Thyroid gland (tissue), 4 donors: Measurements from ENCODE around the gene TMEM31.

ENCODE experiments used
- POLR2A ChIP-seq, 2 donors: fragments of 450-650 bp; IDR thresholded peaks; one replicate each; pipeline ENCODE4 v1.6.1; 2017; ENCODE audit warnings: antibody characterized with exemption in 2 of 2, mild to moderate bottlenecking in 2 of 2, moderate library complexity in 1 of 2
- TF ChIP-seq, protein P1 (sequence below), 6 experiments: fragments of 200-600 bp in 3 of 6; fragments of 450-650 bp in 3 of 6; sonication (generic) in 3 of 6; IDR thresholded peaks; one replicate each; pipeline ENCODE4 v1.5.1; 2016 to 2019; ENCODE audit warnings: antibody characterized with exemption in 6 of 6, mild to moderate bottlenecking in 2 of 6, inconsistent platforms in 1 of 6, moderate library complexity in 1 of 6

DNA sequence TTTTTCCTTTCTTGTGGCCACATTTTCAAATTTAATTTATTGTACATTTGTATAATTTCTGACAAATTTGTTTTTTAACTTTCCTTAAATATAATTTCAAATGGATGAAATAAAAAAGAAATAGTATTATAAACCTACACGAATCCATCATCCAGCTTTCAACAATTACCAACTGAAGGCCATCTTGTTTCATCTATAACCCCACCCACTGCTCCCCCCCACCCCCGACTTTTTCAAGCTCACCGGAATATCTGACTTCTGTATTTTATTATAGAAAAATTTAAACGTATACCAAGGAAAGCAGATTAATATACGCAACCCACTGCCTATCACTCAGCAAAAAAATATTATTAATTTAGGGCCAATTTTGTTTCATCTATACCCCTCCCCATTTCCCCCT lies 25.3 kb upstream of the TMEM31 start:
- TF ChIP-seq, protein P1, sequence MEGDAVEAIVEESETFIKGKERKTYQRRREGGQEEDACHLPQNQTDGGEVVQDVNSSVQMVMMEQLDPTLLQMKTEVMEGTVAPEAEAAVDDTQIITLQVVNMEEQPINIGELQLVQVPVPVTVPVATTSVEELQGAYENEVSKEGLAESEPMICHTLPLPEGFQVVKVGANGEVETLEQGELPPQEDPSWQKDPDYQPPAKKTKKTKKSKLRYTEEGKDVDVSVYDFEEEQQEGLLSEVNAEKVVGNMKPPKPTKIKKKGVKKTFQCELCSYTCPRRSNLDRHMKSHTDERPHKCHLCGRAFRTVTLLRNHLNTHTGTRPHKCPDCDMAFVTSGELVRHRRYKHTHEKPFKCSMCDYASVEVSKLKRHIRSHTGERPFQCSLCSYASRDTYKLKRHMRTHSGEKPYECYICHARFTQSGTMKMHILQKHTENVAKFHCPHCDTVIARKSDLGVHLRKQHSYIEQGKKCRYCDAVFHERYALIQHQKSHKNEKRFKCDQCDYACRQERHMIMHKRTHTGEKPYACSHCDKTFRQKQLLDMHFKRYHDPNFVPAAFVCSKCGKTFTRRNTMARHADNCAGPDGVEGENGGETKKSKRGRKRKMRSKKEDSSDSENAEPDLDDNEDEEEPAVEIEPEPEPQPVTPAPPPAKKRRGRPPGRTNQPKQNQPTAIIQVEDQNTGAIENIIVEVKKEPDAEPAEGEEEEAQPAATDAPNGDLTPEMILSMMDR (IDR thresholded peaks at IDR 0.05) = no peak
- TF ChIP-seq POLR2A (IDR thresholded peaks at IDR 0.05) = no peak
